Hepatic stellate cell (primary cell): Measurements from ENCODE around the gene LRRC8D.
"Not testable (repeated sequence)": the region's sequence is repeated elsewhere in the genome, so short reads cannot be mapped to it uniquely, and the experiment has no call there.

Experiments used
- DNase-seq: peaks from one replicate; pipeline ENCODE4 v3.0.0; 2011; ENCODE audit warnings: low spot score

Gene LRRC8D

GRCh38 chr1:89962024-89962741 is 141.4 kb downstream of the LRRC8D start:
- peak; percentile 46 for DNase-seq

GRCh38 chr1:89962742-89963075 is 141.9 kb downstream of the LRRC8D start:
- DNase-seq: no peak

- no peak for DNase-seq
Measured at GRCh38 chr1:89965193-89965768, 144.4 kb downstream of the LRRC8D start.

GRCh38 chr1:89966656-89967055 is 145.8 kb downstream of the LRRC8D start:
- DNase-seq: no peak

GRCh38 chr1:89971600-89971999 is 150.8 kb downstream of the LRRC8D start:
- no peak for DNase-seq

GRCh38 chr1:89972024-89972423 is 151.2 kb downstream of the LRRC8D start:
- no peak for DNase-seq

- no peak for DNase-seq
Measured at GRCh38 chr1:89973471-89974127, 152.8 kb downstream of the LRRC8D start.

GRCh38 chr1:89974256-89974655 is 153.4 kb downstream of the LRRC8D start:
- DNase-seq: no peak

GRCh38 chr1:89974696-89975470 is 154.1 kb downstream of the LRRC8D start:
- DNase-seq: no peak

- no peak for DNase-seq
Measured at GRCh38 chr1:89975540-89976125, 154.8 kb downstream of the LRRC8D start.

- no peak for DNase-seq
Measured at GRCh38 chr1:89978755-89979154, 157.9 kb downstream of the LRRC8D start.

GRCh38 chr1:89980605-89981004 is 159.8 kb downstream of the LRRC8D start:
- no peak for DNase-seq

- DNase-seq: not testable (repeated sequence)
Measured at GRCh38 chr1:89982846-89983245, 162.0 kb downstream of the LRRC8D start.

- not testable (repeated sequence) for DNase-seq
Measured at GRCh38 chr1:89984564-89985116, 163.8 kb downstream of the LRRC8D start.

GRCh38 chr1:89986020-89986419 is 165.2 kb downstream of the LRRC8D start:
- DNase-seq: no peak
